Spinal cord (tissue), 10 donors: ENCODE data around the gene EFL1. TPM values are rescaled to one million over a fixed set of nuclear protein-coding genes. Genes with fewer than 3 reads are reported as not detected.

ENCODE experiments used
- DNase-seq, 6 donors: peaks; one replicate each; pipeline versions ENCODE4 v3.0.0 to v3.0.0-alpha.2; 2013 to 2015; ENCODE audit warnings: low spot score in 6 of 6, low read depth in 4 of 6
- H3K27ac ChIP-seq: one replicate; pipeline ENCODE4 v1.5.1; 2013; ENCODE audit warnings: low read depth, low read length, control low read depth
- H3K27me3 ChIP-seq: one replicate; pipeline ENCODE4 v1.6.1; 2013; ENCODE audit warnings: low read length; ENCODE audit not compliant: control insufficient read depth, insufficient read depth
- H3K36me3 ChIP-seq: one replicate; pipeline ENCODE4 v1.6.1; 2013; ENCODE audit warnings: low read length; ENCODE audit not compliant: control insufficient read depth, insufficient read depth
- H3K4me1 ChIP-seq: one replicate; pipeline ENCODE4 v1.6.1; 2013; ENCODE audit warnings: low read length; ENCODE audit not compliant: control insufficient read depth, insufficient read depth
- H3K4me3 ChIP-seq: one replicate; pipeline ENCODE4 v1.5.1; 2013; ENCODE audit warnings: low read depth, low read length, control low read depth
- H3K9me3 ChIP-seq: one replicate; pipeline ENCODE4 v1.6.1; 2013; ENCODE audit warnings: low read length; ENCODE audit not compliant: control insufficient read depth, insufficient read depth
- WGBS: methylation state at CpG from one replicate; pipeline ENCODE4 v1.1.5; 2013; ENCODE audit warnings: missing lambda C conversion rate; ENCODE audit not compliant: insufficient coverage; 5-methylcytosine and 5-hydroxymethylcytosine counted together
- polyA plus RNA-seq, 2 donors: library from polyadenylated mRNA; unstranded; fragments of 120-200 nt; gene quantifications; one replicate each; pipeline ENCODE4 v1.2.1, GENCODE V29; 2013; ENCODE audit not compliant: insufficient read length in 2 of 2
- small RNA-seq: library from RNA; depleted of rRNA; stranded (forward); fragments of <200 nt; gene quantifications from one replicate; pipeline ENCODE3, GENCODE V24; 2014; ENCODE audit warnings: low replicate concordance
- total RNA-seq, 2 donors: library from RNA; depleted of rRNA in 1 of 2; stranded (reverse); fragments of 120-200 nt in 1 of 2; fragments of >200 nt in 1 of 2; gene quantifications; one replicate each; pipeline versions ENCODE4 v1.2.3 to v1.2.4, GENCODE V29; 2013 to 2014
- donor health status: healthy.

Gene EFL1
- total and polyA plus RNA-seq, 4 donors: 15.0 to 21.4 (median 18.8) TPM

GRCh38 chr15:82081914-82082762 lies 180.4 kb downstream of the EFL1 start:
- Histone ChIP-seq H3K4me1 (no peaks in the 10 kb centered on the region), H3K9me3 (no peaks in the 10 kb centered on the region), H3K27me3 (no peaks in the 10 kb centered on the region), H3K36me3 (no peaks in the 10 kb centered on the region), H3K4me3 (no peak overlapping the region), H3K27ac (no peak overlapping the region)
- DNase-seq: no peak
- WGBS: 79% methylated on average over 9 of the region's 14 CpGs

GRCh38 chr15:82080774-82081173 lies 181.8 kb downstream of the EFL1 start:
- H3K27me3 ChIP-seq: no peaks in the 10 kb centered on the region
- no peak overlapping the region for H3K4me3 ChIP-seq
- WGBS: 100% methylated on average over 2 of the region's 6 CpGs
- H3K9me3 ChIP-seq: no peaks in the 10 kb centered on the region
- H3K27ac ChIP-seq: no peak overlapping the region
- H3K4me1 ChIP-seq: no peaks in the 10 kb centered on the region
- no peaks in the 10 kb centered on the region for H3K36me3 ChIP-seq
- DNase-seq: no peak

Small RNA genes within 50 kb of the gene (small RNA-seq; reads per million reads assigned to genes)
- 0.10 reads per million for gene RNU1-77P

Other genes starting within 250 kb of the EFL1 start
- 1 to 10 TPM; 8.8 to 9.8 TPM for gene MEX3B, start 216.7 kb downstream of the EFL1 start, total RNA-seq
- 10 to 100 TPM; 24.2 to 31.7 TPM for gene MEX3B, start 216.7 kb downstream of the EFL1 start, polyA plus RNA-seq
- gene SAXO2, start 84 bp upstream of the EFL1 start, total RNA-seq: 10 to 100 TPM in 1 of 2 donors, 1 to 10 TPM in 1; 5.9 to 12.0 TPM
- 10 to 100 TPM in 1 of 2 donors, 1 to 10 TPM in 1; 8.6 to 10.2 TPM for gene SAXO2, start 84 bp upstream of the EFL1 start, polyA plus RNA-seq
- gene GOLGA6L10, start 86.7 kb upstream of the EFL1 start, total RNA-seq: 1 to 10 TPM; 2.3 to 4.0 TPM
- gene GOLGA6L10, start 86.7 kb upstream of the EFL1 start, polyA plus RNA-seq: 1 to 10 TPM; 3.8 to 8.1 TPM
- 1 to 10 TPM; 4.3 to 6.1 TPM for gene GOLGA6L9, start 167.1 kb upstream of the EFL1 start, total RNA-seq
- 10 to 100 TPM in 1 of 2 donors, 1 to 10 TPM in 1; 7.9 to 13.2 TPM for gene GOLGA6L9, start 167.1 kb upstream of the EFL1 start, polyA plus RNA-seq